KMS-11 (cell line): ENCODE data around the gene ADISSP.

ENCODE experiments used
- H2AFZ ChIP-seq: fragments of 200-600 bp; sonication (generic); 2 replicates; pipeline ENCODE4 v1.6.1; 2016; ENCODE audit warnings: antibody characterized with exemption, mixed run types, low read depth
- H3K27ac ChIP-seq: fragments of 200-600 bp; sonication (generic); 2 replicates; pipeline ENCODE4 v1.6.1; 2016; ENCODE audit warnings: mild to moderate bottlenecking, mixed run types
- H3K27me3 ChIP-seq: fragments of 200-600 bp; sonication (generic); 2 replicates; pipeline ENCODE4 v1.6.1; 2017; ENCODE audit warnings: mild to moderate bottlenecking, low read depth, mixed run types, moderate library complexity; ENCODE audit not compliant: insufficient read depth
- H3K36me3 ChIP-seq: fragments of 200-600 bp; sonication (generic); 2 replicates; pipeline ENCODE4 v1.6.1; 2017; ENCODE audit warnings: mild to moderate bottlenecking, mixed run types; ENCODE audit not compliant: insufficient read depth
- H3K4me1 ChIP-seq: fragments of 200-600 bp; sonication (generic); 2 replicates; pipeline ENCODE4 v1.6.1; 2016; ENCODE audit warnings: mild to moderate bottlenecking, low read depth, mixed run types; ENCODE audit not compliant: poor library complexity, severe bottlenecking
- H3K4me2 ChIP-seq: fragments of 200-600 bp; sonication (generic); 2 replicates; pipeline ENCODE4 v1.7.0; 2016; ENCODE audit warnings: mild to moderate bottlenecking, mixed run types
- H3K4me3 ChIP-seq: fragments of 200-600 bp; sonication (generic); IDR thresholded peaks from 2 replicates; pipeline ENCODE4 v1.6.1; 2017; ENCODE audit warnings: low read depth, low read length, mixed read lengths; ENCODE audit not compliant: insufficient read depth
- H3K79me2 ChIP-seq: fragments of 200-600 bp; sonication (generic); 2 replicates; pipeline ENCODE4 v1.6.1; 2016; ENCODE audit warnings: low read depth, mixed run types; ENCODE audit not compliant: insufficient read depth
- H3K9ac ChIP-seq: fragments of 200-600 bp; sonication (generic); 2 replicates; pipeline ENCODE4 v1.6.1; 2016; ENCODE audit warnings: mild to moderate bottlenecking, mixed run types
- H4K20me1 ChIP-seq: fragments of 200-600 bp; sonication (generic); 2 replicates; pipeline ENCODE4 v1.6.1; 2016; ENCODE audit warnings: mild to moderate bottlenecking, mixed run types; ENCODE audit not compliant: insufficient read depth
- CTCF ChIP-seq: fragments of 200-600 bp; sonication (generic); conservative IDR thresholded peaks from 2 replicates; pipeline ENCODE4 v1.6.1; 2017; ENCODE audit warnings: low read depth, mild to moderate bottlenecking, antibody characterized with exemption, low read length, moderate library complexity, mixed read lengths

Gene ADISSP

DNA sequence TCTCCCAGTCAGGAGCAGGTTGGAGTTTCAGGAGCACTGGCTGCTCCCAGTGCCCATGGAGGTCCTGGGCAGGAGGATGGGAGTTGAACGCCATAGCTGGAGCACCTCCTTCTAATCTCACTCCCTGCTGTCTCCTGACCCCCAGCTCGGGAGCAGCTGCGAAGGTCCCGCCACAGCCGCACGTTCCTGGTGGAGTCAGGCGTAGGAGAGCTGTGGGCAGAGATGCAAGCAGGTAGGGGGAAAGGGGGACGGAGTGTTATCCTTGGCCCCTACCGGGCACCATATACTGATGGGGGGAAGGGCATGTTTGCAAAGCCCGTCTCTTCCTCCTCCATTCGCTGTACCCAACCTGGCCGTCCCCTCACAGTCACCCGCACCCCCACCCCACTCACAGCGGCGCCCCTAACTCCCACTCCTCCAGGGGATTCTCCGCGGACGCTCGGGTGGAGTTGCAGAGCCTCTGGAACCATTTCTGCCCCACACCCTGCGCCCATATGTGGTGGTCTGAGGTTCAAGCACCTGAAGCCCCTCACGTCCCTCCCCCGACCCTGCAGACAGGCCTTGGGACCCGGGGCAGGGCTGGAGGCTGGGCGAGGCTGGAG is 18.4 kb downstream of the ADISSP start:
- no peaks in the 10 kb centered on the region for H3K27me3 ChIP-seq
- H3K4me2 ChIP-seq: no peak overlapping the region
- H3K79me2 ChIP-seq: no peaks in the 10 kb centered on the region
- H3K4me3 ChIP-seq: no peak overlapping the region
- H3K9ac ChIP-seq: no peak overlapping the region
- no peaks in the 10 kb centered on the region for H4K20me1 ChIP-seq
- H3K27ac ChIP-seq: no peak overlapping the region
- H2AFZ ChIP-seq: no peak overlapping the region
- no peaks in the 10 kb centered on the region for H3K36me3 ChIP-seq
- no peak for TF ChIP-seq CTCF
- H3K4me1 ChIP-seq: no peaks in the 10 kb centered on the region

GRCh38 chr20:3748073-3748472 is 19.5 kb downstream of the ADISSP start:
- Histone ChIP-seq H3K79me2 (no peaks in the 10 kb centered on the region), H3K4me2 (no peak overlapping the region), H3K27ac (no peak overlapping the region), H3K9ac (no peak overlapping the region), H3K36me3 (no peaks in the 10 kb centered on the region), H3K4me1 (no peaks in the 10 kb centered on the region), H4K20me1 (no peaks in the 10 kb centered on the region), H2AFZ (no peak overlapping the region), H3K27me3 (no peaks in the 10 kb centered on the region), H3K4me3 (no peak overlapping the region)
- TF ChIP-seq CTCF: no peak

GRCh38 chr20:3747471-3747870 is 20.1 kb downstream of the ADISSP start:
- Histone ChIP-seq H4K20me1 (no peaks in the 10 kb centered on the region), H3K9ac (no peak overlapping the region), H3K4me1 (no peaks in the 10 kb centered on the region), H3K79me2 (no peaks in the 10 kb centered on the region), H3K36me3 (no peaks in the 10 kb centered on the region), H2AFZ (no peak overlapping the region), H3K27ac (no peak overlapping the region), H3K4me3 (no peak overlapping the region), H3K4me2 (no peak overlapping the region), H3K27me3 (no peaks in the 10 kb centered on the region)
- TF ChIP-seq CTCF: no peak

GRCh38 chr20:3745686-3746173 is 21.8 kb downstream of the ADISSP start:
- H3K9ac ChIP-seq: no peak overlapping the region
- H3K27ac ChIP-seq: no peak overlapping the region
- H3K4me3 ChIP-seq: no peak overlapping the region
- H3K36me3 ChIP-seq: no peaks in the 10 kb centered on the region
- TF ChIP-seq CTCF: no peak
- no peak overlapping the region for H2AFZ ChIP-seq
- H3K79me2 ChIP-seq: no peaks in the 10 kb centered on the region
- no peak overlapping the region for H3K4me2 ChIP-seq
- no peaks in the 10 kb centered on the region for H3K4me1 ChIP-seq
- no peaks in the 10 kb centered on the region for H4K20me1 ChIP-seq
- H3K27me3 ChIP-seq: no peaks in the 10 kb centered on the region
